22Rv1 (cell line): ENCODE results near the gene IFTAP.

Experiments
- H3K27ac ChIP-seq: fragments of 450-650 bp; 2 replicates; pipeline ENCODE4 v1.5.1; 2017
- ZFX ChIP-seq: fragments of 450-650 bp; IDR thresholded peaks from 2 replicates; pipeline ENCODE4 v1.6.1; 2017; ENCODE audit warnings: antibody characterized with exemption, borderline replicate concordance
- TF ChIP-seq, protein P1 (sequence below): fragments of 450-650 bp; IDR thresholded peaks from 2 replicates; pipeline ENCODE4 v1.5.1; 2017; ENCODE audit warnings: mild to moderate bottlenecking

The IFTAP gene

DNA sequence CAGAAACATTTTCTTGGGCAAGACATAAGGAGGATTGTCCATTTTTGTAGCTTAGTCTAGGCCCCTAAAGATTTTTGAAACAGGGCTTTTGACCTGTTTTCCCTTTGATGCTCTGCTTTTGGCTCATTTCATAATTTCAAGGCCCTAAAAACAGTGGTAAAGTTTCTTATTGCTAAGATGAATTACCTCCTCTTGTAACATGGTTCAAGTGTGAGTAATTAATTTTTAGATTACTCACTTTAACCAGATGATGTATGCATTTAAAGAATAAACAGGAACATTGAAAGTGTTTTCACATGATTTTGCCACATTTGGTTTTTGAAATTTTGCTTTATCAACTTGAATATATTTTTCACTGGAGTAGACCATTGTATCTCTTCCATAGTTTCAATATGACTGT lies 2.6 kb downstream of the IFTAP start:
- no peak overlapping the region for H3K27ac ChIP-seq

DNA sequence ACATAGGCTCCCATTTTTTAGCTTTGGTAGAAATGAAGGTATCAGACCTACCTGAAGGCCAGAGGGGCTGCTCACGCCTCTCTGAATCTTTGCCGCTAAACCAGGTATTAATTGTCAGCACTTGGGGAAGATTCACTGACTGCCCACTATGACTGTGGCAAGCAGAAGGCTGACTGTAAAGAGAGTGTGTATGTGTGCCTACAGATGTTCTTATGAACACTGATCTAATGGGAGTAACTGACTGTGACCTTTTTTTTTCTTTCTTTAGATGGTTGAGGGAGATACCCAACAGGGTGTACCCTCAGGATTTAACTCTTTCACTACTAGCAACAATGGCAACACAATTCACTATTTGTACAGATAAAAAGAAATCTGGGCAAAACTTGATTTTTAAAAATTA lies 3.7 kb downstream of the IFTAP start, which contains the start of gene RAG2:
Gene RAG2 (minus strand): TSS at position 186 of the 400 bp plus-strand sequence. CDS start 4,068 bp downstream, outside the sequence.
- TF ChIP-seq, protein P1, sequence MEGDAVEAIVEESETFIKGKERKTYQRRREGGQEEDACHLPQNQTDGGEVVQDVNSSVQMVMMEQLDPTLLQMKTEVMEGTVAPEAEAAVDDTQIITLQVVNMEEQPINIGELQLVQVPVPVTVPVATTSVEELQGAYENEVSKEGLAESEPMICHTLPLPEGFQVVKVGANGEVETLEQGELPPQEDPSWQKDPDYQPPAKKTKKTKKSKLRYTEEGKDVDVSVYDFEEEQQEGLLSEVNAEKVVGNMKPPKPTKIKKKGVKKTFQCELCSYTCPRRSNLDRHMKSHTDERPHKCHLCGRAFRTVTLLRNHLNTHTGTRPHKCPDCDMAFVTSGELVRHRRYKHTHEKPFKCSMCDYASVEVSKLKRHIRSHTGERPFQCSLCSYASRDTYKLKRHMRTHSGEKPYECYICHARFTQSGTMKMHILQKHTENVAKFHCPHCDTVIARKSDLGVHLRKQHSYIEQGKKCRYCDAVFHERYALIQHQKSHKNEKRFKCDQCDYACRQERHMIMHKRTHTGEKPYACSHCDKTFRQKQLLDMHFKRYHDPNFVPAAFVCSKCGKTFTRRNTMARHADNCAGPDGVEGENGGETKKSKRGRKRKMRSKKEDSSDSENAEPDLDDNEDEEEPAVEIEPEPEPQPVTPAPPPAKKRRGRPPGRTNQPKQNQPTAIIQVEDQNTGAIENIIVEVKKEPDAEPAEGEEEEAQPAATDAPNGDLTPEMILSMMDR, result no peak
- TF ChIP-seq ZFX, result no peak

More for the DNA sequence above, 2.6 kb downstream of the IFTAP start:
- TF ChIP-seq ZFX, result no peak
- TF ChIP-seq, protein P1, result no peak

DNA sequence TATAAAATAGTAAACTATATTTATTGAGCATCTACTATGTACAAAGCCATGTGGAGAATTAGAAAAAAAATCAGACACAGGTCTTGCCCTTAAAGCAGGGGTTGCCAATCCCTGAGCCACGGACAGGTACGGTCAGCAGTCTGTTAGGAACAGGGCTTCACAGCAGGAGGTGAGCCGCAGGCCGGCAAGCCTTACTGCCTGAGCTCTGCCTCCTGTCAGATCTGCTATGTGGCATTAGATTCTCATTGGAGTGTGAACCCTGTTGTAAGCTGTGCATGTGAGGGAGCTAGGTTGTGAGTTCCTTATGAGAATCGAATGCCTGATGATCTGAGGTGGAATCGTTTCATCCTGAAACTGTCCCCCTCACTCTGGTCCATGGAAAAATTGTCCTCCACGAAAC lies 5.9 kb downstream of the IFTAP start:
- no peak for TF ChIP-seq ZFX
- TF ChIP-seq, protein P1, result no peak
- no peak overlapping the region for H3K27ac ChIP-seq

More for the DNA sequence above, 3.7 kb downstream of the IFTAP start, which contains the start of gene RAG2:
- no peak within 1 kb of the TSS for H3K27ac ChIP-seq

DNA sequence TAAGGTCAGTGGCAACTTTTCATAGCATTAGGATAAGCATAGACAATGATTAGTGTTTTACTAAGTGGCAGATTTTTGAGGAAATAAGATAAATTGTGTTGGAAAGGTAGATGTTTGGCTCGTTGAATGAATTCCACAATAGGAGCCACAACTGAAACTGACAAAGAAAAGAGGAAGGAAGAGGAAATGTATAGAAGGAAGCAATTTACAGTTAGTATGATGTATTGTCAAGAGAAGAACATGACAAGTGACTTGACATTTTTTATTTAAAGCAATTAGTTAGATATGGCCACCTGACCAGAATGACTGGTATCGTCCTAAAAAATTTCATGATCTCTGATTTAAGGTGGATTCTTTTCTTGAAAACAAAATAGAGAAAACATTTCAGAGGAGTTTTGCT lies 6.9 kb downstream of the IFTAP start:
- H3K27ac ChIP-seq, result no peak overlapping the region
- TF ChIP-seq ZFX, result no peak
- TF ChIP-seq, protein P1, result no peak

DNA sequence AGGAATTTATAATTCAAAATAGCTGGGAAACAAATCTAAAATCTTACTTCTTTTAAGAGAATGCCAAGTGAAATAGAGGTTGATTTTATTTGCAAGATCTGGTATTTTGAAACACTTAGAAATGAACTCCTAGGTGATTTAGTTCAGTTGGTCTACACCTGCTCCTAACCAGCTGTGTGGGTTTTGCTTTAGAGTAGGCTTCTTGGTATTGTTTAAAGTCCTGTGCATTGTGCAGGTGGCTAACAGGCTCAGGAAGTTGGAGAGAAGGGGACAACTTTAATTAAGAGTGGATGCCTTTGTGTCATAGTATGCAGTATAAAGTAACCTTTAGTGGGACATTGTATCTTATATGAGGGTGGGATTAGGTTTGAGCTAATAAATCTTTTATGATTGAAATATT lies 7.8 kb downstream of the IFTAP start:
- TF ChIP-seq, protein P1, result no peak
- no peak for TF ChIP-seq ZFX
- H3K27ac ChIP-seq, result no peak overlapping the region

DNA sequence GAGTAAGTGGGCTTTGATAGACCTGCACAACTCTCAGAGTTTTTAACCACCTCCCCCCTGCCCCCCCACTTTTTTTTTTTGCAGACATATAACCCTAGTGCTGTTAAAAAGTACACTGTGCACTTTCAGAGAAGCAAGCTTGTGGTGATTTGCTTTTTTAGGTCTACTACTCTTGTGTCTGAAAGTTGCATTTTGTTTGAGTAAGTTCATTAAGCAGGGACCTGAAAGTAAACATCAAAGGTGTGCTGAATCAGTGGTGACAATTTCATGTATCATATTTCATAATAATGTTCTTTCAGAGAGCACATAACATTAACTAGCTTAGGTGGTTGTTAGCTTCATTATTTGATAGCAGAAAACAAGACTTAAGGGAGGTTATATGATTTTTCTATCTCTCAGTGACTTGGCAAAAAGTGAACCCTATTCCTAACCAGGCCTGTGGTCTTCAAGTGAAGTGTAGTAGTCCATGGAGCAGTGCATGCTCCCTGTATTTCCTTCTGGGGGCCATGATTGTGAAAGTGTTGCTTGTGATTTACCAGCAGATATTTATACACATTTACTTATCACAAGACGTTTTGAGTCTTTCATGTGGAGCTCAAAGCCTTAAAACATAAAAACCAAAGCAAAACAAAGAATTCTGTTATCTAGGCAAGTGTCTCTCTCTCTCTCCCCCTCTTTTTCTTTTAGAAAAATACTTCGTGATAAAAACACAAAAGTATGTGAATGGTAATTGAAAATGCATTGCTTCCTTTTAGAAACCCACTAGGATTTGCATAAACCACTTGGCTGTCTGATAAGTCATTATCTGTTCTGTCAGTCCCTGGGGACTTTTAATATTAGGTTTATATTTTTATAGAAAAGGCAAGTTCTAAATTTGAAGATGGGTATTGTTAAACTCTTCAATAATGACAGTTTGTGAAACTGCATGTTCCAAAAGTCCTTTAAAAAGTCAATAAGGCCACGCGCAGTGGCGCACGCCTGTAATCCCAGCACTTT lies 11.2 kb downstream of the IFTAP start:
- TF ChIP-seq, protein P1, result no peak
- no peak for TF ChIP-seq ZFX
- H3K27ac ChIP-seq, result no peak overlapping the region
